K562 (cell line): Measurements from ENCODE around the gene DNAJC30. TPM values are rescaled to one million over a fixed set of nuclear protein-coding genes. Genes with fewer than 3 reads are reported as not detected.
A peak's percentile ranks its signal among the peaks of the same experiment; 100 is the strongest.

ENCODE experiments used
- ATF3 ChIP-seq, 2 experiments: fragments of 450-650 bp in 1 of 2; sonication (generic) in 1 of 2; formaldehyde crosslinking in 1 of 2; IDR thresholded peaks in 1 of 2; conservative IDR thresholded peaks in 1 of 2; 2 replicates each; pipeline versions ENCODE4 v1.6.1 to v1.8.1; 2016 to 2023; ENCODE audit warnings: mild to moderate bottlenecking in 2 of 2, moderate library complexity in 2 of 2, inconsistent platforms in 1 of 2, missing genetic modification reagents in 1 of 2
- ESRRA ChIP-seq: fragments of 450-650 bp; IDR thresholded peaks from 2 replicates; pipeline ENCODE4 v1.6.1; 2014; ENCODE audit warnings: low read depth, mild to moderate bottlenecking, moderate library complexity, borderline replicate concordance
- HMG20A ChIP-seq: fragments of 450-650 bp; formaldehyde crosslinking; conservative IDR thresholded peaks from 2 replicates; pipeline ENCODE4 v1.4.0; 2020; ENCODE audit warnings: mild to moderate bottlenecking, mixed read lengths
- HNRNPLL ChIP-seq: fragments of 200-400 bp; formaldehyde crosslinking; IDR thresholded peaks from 2 replicates; pipeline ENCODE4 v1.6.1; 2017; ENCODE audit warnings: low read length, low read depth, mild to moderate bottlenecking; ENCODE audit not compliant: poor library complexity, severe bottlenecking
- HOMEZ ChIP-seq: fragments of 250-450 bp; sonication (Bioruptor Pico); IDR thresholded peaks from 2 replicates; pipeline ENCODE4 v1.4.0; 2020; ENCODE audit warnings: mild to moderate bottlenecking, moderate library complexity
- MLLT1 ChIP-seq, 2 experiments: fragments of 450-650 bp; IDR thresholded peaks; 2 replicates each; pipeline ENCODE4 v1.6.1; 2016
- NCOA6 ChIP-seq: fragments of 450-650 bp; IDR thresholded peaks from 2 replicates; pipeline ENCODE4 v1.6.1; 2017; ENCODE audit warnings: mild to moderate bottlenecking
- NFIX ChIP-seq: fragments of 250-450 bp; sonication (Bioruptor Pico); IDR thresholded peaks from 2 replicates; pipeline ENCODE4 v1.4.0; 2020; ENCODE audit warnings: low read depth, mild to moderate bottlenecking, moderate library complexity
- NR2F6 ChIP-seq: fragments of 450-650 bp; formaldehyde crosslinking; IDR thresholded peaks from 2 replicates; pipeline ENCODE4 v1.4.0; 2020; ENCODE audit warnings: mild to moderate bottlenecking
- POLR2B ChIP-seq: fragments of 450-650 bp; IDR thresholded peaks from 2 replicates; pipeline ENCODE4 v1.6.1; 2018; ENCODE audit warnings: low read depth; ENCODE audit not compliant: partially characterized antibody
- POLR2G ChIP-seq: fragments of 200-400 bp; formaldehyde crosslinking; IDR thresholded peaks from 2 replicates; pipeline ENCODE4 v1.6.1; 2017; ENCODE audit warnings: low read depth, mild to moderate bottlenecking, antibody characterized with exemption, low read length, moderate library complexity
- SFPQ ChIP-seq: fragments of 200-400 bp; formaldehyde crosslinking; IDR thresholded peaks from 2 replicates; pipeline ENCODE4 v1.6.1; 2017; ENCODE audit warnings: mild to moderate bottlenecking, low read depth, low read length, moderate library complexity
- TBL1XR1 ChIP-seq, 2 experiments: IDR thresholded peaks; 2 replicates each; pipeline ENCODE4 v1.6.1; 2012; ENCODE audit warnings: improper control_type of control experiment in 2 of 2, low read length in 2 of 2, mild to moderate bottlenecking in 1 of 2
- ZFX ChIP-seq: sonication (generic); formaldehyde crosslinking; IDR thresholded peaks from 2 replicates; pipeline ENCODE4 v1.8.0; 2022; ENCODE audit warnings: mild to moderate bottlenecking, missing genetic modification reagents, moderate library complexity
- ZNF280B ChIP-seq: fragments of 250-450 bp; sonication (Bioruptor Pico); IDR thresholded peaks from 2 replicates; pipeline ENCODE4 v1.5.1; 2021; ENCODE audit warnings: mild to moderate bottlenecking
- ZNF511 ChIP-seq: sonication (generic); formaldehyde crosslinking; IDR thresholded peaks from 2 replicates; pipeline ENCODE4 v1.8.0; 2022; ENCODE audit warnings: mild to moderate bottlenecking, missing genetic modification reagents
- polyA plus RNA-seq, 8 experiments: library from polyadenylated mRNA; depleted of rRNA in 4 of 8; stranded (reverse) in 5 of 8; unstranded in 3 of 8; fragments of >200 nt; fragmentation: Nextera tagmentation in 2 of 8; fragmentation: Illumina TruSeq in 1 of 8; extraction: Ambion mirVana in 2 of 8; extraction: Trizol in 1 of 8; gene quantifications; 2 replicates each; pipeline versions ENCODE4 v1.2.1 to v1.2.3, GENCODE V29; 2011 to 2014; ENCODE audit warnings: inconsistent platforms in 1 of 8, missing spikeins in 1 of 8
- total RNA-seq, 7 experiments: library from RNA; depleted of rRNA in 6 of 7; stranded (reverse); fragments of >200 nt in 6 of 7; fragmentation: Illumina TruSeq in 2 of 7; extraction: Trizol in 2 of 7; gene quantifications; 2 replicates each; pipeline versions ENCODE4 v1.2.1 to v1.2.3, GENCODE V29; 2011 to 2021; ENCODE audit warnings: low replicate concordance in 1 of 7

The DNAJC30 gene
- total and polyA plus RNA-seq, 9 of the 15 experiments (the other 6 are each of a cell fraction or from before 2014, with no cell fraction given) = 1.1 to 11.3 (median 4.6) TPM

GRCh38 chr7:73683056-73683787 is at the start of gene DNAJC30, which contains the start of gene BUD23 (continued):
- TF ChIP-seq HOMEZ (CRISPR knock-in tag) (no peak), NFIX (CRISPR knock-in tag) (no peak), HNRNPLL (peak; percentile 51), ATF3 (IDR thresholded peaks at IDR 0.05) (peak; percentile 36; the same call in 1 of the 2 replicates), ATF3 (CRISPR knock-in tag; conservative IDR thresholded peaks at IDR 0.05) (0 out of 2 replicates have a peak, but pooled peaks have one; percentile 63), POLR2G (peak; percentile 99), HMG20A (CRISPR knock-in tag) (no peak), ZNF511 (CRISPR knock-in tag) (0 out of 2 replicates have a peak, but pooled peaks have one; percentile 49), ESRRA (no peak; the same call in 1 of the 2 replicates), NCOA6 (no peak), POLR2B (peak; percentile 75), SFPQ (no peak), ZFX (CRISPR knock-in tag) (peak; percentile 99), ZNF280B (no peak), MLLT1 (IDR thresholded peaks at IDR 0.05) (peak in 1 of 2 experiments; percentile 85; a peak in 2 of 4 replicates), NR2F6 (CRISPR knock-in tag) (no peak), TBL1XR1 (IDR thresholded peaks at IDR 0.05; ENCODE audit: low read length in 2 of 2) (peak in 1 of 2 experiments; percentile 62; a peak in 1 of 4 replicates)
